ENCODE results near the gene AAR2.

AAR2 gene

GRCh38 chr20:36246401-36246800, 10.1 kb downstream of the AAR2 start:
- Histone ChIP-seq H3K27me3 (replicated peaks) (no peaks in the 10 kb centered on the region), H3K36me3 (replicated peaks) (peaks cover 59% of the 10 kb centered on the region), H3K27ac (no peak overlapping the region), H3K4me3 (ENCODE audit: low read depth, low read length) (no peak overlapping the region)
- DNase-seq: no peak
- TF ChIP-seq, protein P1, sequence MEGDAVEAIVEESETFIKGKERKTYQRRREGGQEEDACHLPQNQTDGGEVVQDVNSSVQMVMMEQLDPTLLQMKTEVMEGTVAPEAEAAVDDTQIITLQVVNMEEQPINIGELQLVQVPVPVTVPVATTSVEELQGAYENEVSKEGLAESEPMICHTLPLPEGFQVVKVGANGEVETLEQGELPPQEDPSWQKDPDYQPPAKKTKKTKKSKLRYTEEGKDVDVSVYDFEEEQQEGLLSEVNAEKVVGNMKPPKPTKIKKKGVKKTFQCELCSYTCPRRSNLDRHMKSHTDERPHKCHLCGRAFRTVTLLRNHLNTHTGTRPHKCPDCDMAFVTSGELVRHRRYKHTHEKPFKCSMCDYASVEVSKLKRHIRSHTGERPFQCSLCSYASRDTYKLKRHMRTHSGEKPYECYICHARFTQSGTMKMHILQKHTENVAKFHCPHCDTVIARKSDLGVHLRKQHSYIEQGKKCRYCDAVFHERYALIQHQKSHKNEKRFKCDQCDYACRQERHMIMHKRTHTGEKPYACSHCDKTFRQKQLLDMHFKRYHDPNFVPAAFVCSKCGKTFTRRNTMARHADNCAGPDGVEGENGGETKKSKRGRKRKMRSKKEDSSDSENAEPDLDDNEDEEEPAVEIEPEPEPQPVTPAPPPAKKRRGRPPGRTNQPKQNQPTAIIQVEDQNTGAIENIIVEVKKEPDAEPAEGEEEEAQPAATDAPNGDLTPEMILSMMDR (IDR thresholded peaks at IDR 0.05; ENCODE audit: low read depth, low read length, missing control alignments): no peak
- in situ Hi-C loops (cut with HindIII; ENCODE audit: low pct_ligation_motif_present, low sequenced_read_pairs): no loop called here

DNA sequence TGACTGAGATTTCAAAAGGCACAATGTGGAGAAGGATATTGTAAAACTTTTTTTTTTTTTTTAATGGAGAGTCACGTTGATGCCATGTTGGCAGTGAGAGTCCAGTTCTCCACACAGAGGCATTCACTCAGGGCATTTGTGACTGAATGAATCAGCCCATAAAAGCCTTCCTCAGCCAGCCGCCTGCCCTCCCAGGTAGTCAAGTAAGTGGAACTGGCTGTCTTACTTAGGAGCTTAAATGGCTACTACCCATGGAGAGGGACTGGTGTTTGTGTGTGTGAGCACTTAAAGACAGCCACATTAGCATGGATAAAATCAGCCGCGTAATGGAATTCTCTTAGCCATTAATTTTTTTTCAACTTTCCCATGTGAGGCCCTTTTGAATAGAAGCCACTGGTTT, 12.6 kb downstream of the AAR2 start:
- Histone ChIP-seq H3K36me3 (replicated peaks) (peaks cover 51% of the 10 kb centered on the region), H3K27ac (no peak overlapping the region), H3K27me3 (replicated peaks) (no peaks in the 10 kb centered on the region), H3K4me3 (ENCODE audit: low read depth, low read length) (no peak overlapping the region)
- TF ChIP-seq, protein P1 (IDR thresholded peaks at IDR 0.05; ENCODE audit: low read depth, low read length, missing control alignments): no peak
- no peak for DNase-seq
- in situ Hi-C loops (cut with HindIII; ENCODE audit: low pct_ligation_motif_present, low sequenced_read_pairs): no loop called here

DNA sequence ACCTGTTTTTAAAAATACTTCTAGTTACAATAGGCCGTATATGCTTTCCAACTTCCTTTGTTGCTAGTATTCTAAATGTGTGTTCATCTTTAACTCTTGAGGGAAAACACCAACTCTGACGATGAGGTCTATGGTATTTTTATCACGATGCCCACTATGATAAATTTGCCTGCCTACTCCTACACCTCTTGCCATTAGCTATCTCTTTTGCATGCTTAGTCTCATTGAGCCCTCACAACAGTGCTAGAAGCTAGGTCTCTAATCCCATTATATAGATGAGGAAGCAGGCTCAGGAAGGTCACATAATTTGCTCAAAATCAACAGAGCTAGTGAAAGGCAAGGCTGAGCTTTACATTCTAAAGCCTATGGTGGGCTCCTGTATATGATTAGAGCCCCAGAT, 13.2 kb downstream of the AAR2 start:
- no peak overlapping the region for H3K4me3 ChIP-seq (ENCODE audit: low read depth, low read length)
- in situ Hi-C loops (cut with HindIII; ENCODE audit: low pct_ligation_motif_present, low sequenced_read_pairs): no loop called here
- DNase-seq: no peak
- H3K27ac ChIP-seq: no peak overlapping the region
- TF ChIP-seq, protein P1 (IDR thresholded peaks at IDR 0.05; ENCODE audit: low read depth, low read length, missing control alignments): no peak
- peaks cover 45% of the 10 kb centered on the region for H3K36me3 ChIP-seq (replicated peaks)
- no peaks in the 10 kb centered on the region for H3K27me3 ChIP-seq (replicated peaks)

DNA sequence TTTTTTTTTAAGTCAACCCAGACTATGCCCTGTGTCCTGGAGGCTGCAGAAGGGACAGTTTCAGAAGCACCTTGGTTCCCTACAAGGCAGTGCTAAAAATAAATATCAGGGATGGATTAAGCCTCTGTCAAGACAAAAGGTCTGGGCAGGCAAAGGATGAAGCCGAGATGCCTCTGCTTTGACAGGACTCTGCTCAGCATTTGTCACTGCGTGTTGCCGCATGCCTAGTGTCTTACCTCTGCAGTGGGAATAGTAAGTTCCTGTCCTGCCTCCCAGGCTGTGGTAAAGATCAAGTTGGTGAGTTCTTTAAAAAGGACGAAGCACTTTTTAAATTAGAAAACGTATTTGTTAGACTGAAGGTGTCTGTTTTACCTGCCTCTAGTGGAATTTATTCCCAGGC, 15.1 kb downstream of the AAR2 start:
- Histone ChIP-seq H3K27me3 (replicated peaks) (no peaks in the 10 kb centered on the region), H3K4me3 (ENCODE audit: low read depth, low read length) (no peak overlapping the region), H3K36me3 (replicated peaks) (peaks cover 29% of the 10 kb centered on the region), H3K27ac (no peak overlapping the region)
- TF ChIP-seq, protein P1 (IDR thresholded peaks at IDR 0.05; ENCODE audit: low read depth, low read length, missing control alignments): no peak
- DNase-seq: no peak
- in situ Hi-C loops (cut with HindIII; ENCODE audit: low pct_ligation_motif_present, low sequenced_read_pairs): no loop called here

GRCh38 chr20:36252511-36252910, 16.2 kb downstream of the AAR2 start:
- no peaks in the 10 kb centered on the region for H3K27me3 ChIP-seq (replicated peaks)
- H3K4me3 ChIP-seq (ENCODE audit: low read depth, low read length): no peak overlapping the region
- DNase-seq: no peak
- H3K27ac ChIP-seq: no peak overlapping the region
- in situ Hi-C loops (cut with HindIII; ENCODE audit: low pct_ligation_motif_present, low sequenced_read_pairs): no loop called here
- peaks cover 27% of the 10 kb centered on the region for H3K36me3 ChIP-seq (replicated peaks)
- TF ChIP-seq, protein P1 (IDR thresholded peaks at IDR 0.05; ENCODE audit: low read depth, low read length, missing control alignments): no peak

GRCh38 chr20:36253036-36253435, 16.8 kb downstream of the AAR2 start:
- no peaks in the 10 kb centered on the region for H3K27me3 ChIP-seq (replicated peaks)
- DNase-seq: no peak
- no peak overlapping the region for H3K27ac ChIP-seq
- H3K4me3 ChIP-seq (ENCODE audit: low read depth, low read length): no peak overlapping the region
- TF ChIP-seq, protein P1 (IDR thresholded peaks at IDR 0.05; ENCODE audit: low read depth, low read length, missing control alignments): no peak
- peaks cover 24% of the 10 kb centered on the region for H3K36me3 ChIP-seq (replicated peaks)
- in situ Hi-C loops (cut with HindIII; ENCODE audit: low pct_ligation_motif_present, low sequenced_read_pairs): no loop called here
